ENCODE results near the gene NPB.

NPB gene

DNA sequence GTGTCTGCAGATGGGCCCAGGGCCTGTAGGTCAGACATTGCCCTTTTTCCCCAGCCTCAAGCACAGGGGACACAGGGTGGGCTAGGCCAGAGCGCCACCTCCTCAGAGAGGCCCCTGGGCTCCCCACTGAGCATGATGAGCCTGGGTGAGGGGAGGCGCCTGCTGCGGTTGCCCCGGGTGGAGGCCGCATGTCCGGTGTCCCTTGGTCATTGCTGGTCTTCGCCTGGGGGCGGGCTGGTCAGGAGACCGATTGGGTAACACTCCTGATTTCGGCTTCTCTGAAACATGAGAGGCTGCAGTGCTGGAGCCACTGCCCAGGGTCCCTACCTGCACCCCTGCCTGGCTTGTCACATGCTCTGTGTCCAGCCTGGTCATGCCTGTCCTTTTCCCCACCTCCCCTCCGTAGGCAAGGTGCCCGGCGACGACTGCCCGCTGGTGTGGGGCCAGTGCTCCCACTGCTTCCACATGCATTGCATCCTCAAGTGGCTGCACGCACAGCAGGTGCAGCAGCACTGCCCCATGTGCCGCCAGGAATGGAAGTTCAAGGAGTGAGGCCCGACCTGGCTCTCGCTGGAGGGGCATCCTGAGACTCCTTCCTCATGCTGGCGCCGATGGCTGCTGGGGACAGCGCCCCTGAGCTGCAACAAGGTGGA lies 2.4 kb upstream of the NPB start:
- DNase-seq, result no peak

DNA sequence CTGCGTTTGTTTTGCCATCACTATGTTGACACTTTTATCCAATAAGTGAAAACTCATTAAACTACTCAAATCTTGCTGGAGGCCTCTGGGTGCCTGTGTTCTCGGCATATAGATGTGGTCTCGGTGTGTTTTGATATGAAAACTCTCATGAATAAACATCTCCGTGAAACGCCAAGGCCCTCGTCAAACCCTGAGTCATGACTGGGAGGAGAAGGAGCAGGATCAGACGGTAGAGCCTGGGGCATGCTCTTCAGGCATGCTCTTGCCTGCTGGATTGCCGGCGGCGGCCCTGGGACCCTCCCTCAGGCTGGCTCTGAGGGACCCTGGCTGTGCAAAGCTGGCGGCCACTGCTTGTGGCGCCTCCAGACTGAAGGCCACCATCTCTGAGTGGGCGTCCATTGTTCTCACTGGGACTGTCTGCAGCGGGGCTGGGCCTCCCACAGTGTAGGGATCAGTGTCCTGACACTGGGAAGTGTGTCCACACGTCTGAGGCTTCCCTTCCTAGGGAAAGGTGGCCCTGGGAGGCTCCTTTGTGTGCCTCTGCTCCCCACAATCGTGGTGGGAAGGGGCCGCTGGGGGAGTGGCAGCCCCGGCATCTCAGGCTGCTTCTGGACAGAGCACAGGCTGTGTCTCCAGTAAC lies 1.7 kb upstream of the NPB start:
- DNase-seq, result no peak

DNA sequence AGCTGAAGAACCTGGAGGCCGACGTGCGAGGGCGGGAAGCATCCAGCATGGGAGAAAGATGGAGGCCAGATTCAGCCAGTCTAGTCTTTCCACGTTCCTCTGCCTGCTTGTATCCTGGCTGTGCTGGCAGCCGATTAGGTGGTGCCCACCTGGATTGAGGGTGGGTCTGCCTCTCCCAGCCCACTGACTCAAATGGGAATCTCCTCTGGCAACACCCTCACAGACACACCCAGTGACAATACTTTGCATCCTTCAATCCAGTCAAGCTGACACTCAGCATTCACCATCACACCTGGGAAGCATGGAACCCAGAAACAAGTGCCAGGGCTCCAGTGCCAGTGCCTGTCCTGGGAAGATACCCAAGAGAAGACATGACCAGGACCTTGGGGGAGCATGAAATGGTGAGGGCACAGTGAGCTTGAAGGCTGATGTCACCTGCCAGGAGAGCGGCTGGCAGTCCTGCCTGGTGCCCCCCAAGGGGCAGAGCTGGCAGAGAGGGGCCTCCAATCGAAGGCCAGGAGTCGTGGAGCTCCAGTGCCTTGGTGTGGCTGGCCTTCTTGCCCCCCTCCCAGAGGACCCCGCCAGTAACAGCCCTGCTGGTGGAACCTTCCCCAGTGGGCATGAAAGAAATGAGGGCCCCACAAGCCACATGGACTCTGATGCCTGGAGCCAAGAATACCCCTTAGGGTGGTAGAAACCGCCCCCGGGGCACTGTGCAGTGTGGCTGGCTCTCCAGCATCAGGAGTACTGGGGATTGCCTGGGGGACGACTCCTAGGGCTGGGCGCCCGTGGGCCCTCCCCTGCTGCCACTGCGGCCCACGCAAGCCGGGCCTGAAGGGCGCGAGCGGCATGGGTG lies 643 bp upstream of the NPB start:
- no peak for DNase-seq

DNA sequence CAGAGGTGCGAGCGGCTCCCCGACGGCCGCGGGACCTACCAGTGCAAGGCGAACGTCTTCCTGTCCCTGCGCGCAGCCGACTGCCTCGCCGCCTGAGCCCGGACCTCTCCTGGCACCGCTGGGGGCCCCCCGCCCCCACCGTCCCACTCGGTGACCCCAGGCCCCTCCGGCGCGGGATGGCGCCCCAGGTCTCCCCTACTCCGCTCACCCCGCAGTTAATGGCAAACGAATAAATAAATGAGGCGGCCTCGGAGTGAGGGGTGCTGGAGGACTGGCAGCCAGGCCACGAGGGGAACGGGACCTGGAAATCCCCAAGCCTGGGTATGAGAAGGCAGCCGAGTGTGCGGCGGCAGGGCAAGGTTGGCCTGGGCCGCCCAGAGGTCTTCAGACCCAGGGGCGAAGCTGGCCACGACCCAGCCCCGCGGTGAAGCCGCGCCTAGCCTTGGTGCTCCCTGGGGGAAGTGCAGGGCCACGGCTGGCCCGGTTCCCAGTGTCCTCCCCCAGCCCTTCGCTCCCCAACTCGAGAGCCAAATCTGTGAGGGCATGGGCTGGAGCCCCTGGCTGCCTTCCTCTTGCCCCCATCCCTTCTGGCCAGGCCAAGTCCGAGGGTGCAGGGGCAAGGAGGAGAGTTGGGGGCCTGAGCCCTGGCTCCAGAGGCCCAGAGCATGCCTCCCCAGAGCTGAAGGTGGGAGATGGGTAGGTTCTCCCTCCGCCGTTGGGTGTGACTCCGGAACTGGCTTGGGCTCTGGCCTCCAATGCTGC lies 796 bp downstream of the NPB start:
- no peak for DNase-seq

DNA sequence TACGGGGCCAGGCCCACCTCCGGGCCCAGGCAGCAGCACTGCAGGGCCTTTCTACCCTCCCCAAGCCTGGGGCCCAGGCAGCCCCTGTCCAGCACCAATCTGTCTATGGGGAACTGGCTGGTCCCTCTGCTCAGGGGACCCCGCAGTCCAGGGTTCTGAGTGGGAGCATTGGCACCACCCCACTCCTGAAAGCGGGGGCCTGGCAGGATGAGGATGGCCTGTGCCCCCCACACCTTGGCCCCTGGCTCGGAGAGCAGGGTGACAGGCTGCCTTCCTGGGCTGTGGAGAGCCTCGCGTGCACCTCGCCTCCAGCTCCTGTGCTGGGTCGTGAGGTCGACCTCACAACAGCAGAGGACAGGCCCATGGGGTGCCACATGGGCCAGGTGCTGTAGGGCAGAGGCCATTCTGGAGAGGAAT lies 1.4 kb downstream of the NPB start:
- DNase-seq, result no peak

DNA sequence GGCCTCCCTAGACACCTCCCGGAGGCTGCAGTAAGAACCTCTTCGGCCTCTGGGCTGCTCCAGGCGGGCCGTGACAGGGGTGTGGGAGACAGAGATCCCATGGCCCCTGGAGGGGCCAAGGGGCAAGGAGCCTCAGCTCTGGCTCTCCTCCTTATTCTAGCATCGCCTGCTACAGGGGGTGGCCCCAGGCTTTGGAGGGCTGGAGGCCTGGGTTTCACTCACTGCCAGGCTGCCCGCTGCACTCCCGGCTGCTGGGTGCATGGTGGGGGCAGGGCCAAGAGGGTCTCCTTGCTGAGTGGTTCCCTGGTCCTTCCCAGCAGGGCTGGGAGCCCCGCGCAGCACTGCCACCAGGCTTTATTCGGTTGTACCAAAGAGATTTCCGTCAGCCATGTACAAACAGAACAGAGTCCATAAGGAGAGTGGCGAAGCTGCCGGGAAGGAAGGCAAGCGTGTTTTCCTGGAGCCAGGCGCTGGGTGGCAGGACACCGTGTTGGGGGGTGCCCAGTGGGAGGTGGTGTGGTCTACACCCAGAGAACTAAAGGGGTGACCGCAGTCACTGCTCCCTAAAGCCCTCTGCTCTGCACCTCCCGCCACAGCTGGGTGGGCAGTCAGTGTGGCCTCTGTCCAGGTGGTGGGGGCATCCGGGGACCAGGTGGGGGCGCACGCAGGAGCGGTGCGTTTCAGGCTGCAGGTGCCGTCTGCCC lies 2.0 kb downstream of the NPB start:
- no peak for DNase-seq

DNA sequence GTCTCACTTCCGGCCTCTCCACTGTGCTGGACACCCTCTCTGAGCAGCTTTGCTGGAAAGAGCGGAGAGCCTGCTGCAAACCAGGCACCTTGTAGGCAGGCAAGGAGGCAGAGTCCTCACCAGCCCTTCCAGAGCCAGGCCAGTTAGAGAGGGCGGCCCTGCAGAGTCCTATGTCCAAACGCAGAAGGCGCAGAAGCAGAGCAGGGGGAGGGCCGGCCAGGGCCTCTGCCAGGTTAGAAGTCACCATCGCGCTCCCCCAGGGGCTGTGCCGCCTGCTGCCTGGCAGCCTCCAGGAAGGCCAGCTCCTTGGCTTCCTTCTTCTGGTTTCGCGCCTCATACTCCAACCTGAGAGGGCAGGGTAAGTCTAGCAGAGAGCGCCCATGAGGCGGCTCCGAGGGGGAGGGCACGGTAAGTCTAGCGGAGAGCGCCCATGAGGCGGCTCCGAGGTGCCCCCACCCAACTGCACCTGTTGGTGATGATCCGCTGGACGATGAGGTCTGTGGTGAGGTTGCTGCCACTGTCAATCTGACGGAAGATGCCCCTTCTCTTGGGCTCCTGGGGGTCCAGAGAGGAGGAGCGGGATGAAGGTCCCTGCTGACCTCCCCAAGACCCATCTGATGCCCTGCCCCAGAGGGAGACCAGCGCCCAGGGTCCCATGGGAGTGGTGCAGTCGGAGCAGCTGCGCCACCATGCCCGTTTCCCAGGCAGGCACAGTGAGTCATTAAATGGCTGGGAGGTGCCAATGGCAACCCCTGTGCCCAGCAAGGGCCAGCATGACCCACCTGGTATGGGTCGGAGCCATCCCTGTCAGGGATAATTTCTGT lies 2.8 kb downstream of the NPB start:
- no peak for DNase-seq

DNA sequence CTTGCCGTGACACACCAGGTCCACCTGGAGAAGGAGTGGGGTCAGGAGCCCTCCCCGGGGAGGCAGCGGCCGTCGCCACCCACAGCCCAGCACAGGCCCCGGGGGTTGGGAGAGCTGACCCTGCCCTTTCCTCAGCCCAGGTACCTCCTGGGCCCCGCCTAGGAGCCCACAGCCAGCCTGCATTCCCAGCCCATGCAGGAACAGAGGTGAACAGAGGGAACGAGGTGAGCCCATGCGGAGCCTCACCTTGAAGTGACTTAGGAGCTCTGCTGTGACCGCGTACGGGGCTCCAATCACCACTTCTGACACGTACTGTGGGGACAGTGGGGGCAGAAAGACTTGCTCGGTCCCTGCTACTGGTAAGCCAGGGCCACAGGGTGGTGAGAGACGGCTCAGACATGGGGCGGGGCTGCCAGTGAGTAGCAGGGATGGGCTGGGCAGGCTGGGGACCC lies 3.4 kb downstream of the NPB start:
- DNase-seq, result no peak

DNA sequence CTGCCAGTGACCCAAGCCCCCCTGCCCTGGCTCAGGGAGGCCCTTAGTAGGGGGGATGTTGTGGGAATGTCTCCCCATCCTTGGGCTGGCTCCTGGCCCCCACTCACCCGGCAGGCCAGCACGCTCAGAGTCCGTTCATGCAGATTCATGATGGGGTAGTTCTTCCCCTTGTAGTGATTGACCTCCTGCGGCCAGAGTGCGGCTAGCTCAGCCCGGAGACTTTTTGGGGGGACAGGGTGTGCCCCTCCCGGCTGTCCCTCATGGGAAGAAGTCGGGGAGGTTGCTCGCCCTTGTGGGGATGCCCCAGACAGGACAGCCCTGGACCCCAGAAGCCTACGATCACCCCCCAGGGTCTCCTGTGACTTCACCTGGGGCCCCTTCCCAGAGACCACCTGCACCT lies 4.0 kb downstream of the NPB start:
- no peak for DNase-seq

DNA sequence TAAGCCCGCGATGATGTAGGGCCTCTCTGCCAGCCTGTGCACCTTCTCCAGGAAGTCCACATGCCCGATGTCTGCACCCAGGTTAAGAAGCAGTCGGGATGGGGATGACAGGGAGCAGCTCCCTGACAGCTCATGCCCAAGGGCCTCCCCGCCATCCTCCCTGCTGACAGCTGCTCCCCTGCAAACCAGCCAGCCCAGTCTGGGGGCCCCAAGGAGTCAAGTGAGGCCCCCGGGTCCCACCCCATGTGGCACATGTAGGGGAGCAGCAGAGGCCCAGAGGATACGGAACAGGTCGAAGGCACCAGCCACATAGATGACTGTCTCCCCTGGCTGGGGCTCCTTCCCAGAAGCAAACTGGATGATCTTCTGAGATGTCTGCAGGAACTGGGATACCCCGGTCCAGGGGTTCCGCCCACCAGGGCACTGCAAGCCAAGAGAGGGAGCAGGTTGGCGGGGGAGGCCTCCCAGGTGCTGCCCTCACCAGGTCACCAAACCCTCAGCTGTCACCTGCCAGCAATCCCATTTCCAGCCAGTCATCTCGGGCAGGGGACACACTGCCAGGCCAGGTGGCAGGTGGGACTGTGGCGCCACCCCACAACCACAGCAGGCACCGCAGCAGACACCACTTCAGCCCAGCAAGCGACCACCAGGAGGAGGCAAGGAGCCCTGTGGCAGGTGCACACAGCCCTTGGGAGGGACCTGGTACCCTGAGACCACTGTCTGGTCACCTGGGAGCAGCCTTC lies 4.6 kb downstream of the NPB start:
- no peak for DNase-seq

DNA sequence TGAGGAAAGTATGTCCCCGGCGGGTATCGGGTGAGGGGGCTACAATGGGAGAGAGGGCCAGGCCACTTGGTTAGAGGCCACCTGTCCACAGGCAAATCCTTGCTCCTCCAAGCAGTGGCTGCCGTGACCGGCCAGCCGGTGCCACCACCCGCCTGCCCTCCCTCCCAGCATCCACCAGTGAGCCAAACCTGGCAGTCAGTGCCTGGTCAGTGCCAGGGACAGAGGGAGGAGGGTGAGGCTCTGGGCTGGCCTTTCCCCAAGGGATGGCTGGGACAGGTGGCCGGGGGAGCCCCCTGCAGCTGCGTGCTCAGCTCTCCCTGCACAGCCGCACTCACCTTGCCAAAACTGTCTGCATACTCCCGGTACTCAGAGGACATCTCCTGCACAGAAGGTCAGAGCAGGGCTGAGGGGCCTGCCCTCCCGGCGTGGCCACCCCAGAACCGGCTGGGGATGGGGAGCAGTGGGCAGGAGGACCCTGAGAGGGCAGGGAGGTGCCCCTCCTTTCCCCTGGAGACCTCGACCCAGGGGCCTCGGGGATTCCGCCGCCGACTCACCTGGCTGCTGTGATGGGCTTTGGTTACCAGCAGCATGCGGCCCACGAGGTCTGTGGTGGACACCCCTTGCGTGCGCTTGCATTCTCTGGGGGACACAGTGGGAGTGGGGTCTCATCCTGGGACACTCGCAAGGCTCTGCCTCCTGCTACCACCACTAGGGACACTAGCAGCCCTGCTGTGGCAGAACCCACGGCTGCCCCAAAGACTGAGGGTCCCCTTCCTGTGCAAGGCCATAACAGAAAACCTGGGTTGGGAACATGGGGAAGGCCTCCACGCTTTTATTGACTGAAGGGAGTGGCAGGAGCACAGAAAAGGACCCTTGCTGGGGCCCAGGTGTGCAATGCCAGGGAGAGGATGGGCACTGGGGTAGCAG lies 5.4 kb downstream of the NPB start:
- DNase-seq, result no peak

DNA sequence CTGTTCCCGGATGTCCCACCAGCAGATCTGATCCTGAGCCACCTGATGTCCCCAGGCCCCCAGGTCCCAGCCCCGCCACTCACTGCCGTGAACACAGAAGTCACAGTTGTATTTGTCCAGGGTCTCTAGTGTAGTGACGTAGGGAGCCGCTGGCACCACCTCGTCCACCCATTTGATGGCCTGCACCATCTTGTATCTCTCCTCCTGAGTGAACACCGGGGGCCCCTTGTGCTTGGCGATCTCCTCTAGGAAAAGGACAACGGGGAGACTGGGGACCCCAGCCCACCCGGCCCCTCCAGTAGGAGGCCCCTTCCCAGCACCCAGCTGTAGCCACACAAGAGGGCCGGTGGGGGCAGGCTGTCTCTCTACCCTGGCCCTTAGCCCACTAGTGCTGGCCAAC lies 6.8 kb downstream of the NPB start:
- no peak for DNase-seq

DNA sequence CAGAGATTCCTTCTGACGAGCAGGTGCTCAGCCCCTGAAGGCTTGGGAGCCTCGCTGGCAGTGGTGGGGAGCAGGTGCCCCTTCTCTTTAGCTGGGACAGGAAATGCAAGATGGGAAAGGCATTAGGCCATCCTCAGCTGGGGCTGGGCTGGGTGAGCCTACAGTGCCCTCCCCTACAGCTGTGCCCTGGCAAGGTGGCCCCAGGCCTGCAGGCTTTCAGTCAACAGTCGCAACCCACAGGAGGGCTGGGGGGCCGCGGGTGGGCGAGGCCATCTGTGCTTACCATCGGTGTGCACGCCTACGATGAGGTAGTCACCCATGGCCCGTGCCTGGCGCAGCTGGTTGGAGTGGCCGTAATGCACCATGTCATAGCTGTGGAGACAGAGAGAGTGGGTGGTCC lies 7.2 kb downstream of the NPB start:
- no peak for DNase-seq

DNA sequence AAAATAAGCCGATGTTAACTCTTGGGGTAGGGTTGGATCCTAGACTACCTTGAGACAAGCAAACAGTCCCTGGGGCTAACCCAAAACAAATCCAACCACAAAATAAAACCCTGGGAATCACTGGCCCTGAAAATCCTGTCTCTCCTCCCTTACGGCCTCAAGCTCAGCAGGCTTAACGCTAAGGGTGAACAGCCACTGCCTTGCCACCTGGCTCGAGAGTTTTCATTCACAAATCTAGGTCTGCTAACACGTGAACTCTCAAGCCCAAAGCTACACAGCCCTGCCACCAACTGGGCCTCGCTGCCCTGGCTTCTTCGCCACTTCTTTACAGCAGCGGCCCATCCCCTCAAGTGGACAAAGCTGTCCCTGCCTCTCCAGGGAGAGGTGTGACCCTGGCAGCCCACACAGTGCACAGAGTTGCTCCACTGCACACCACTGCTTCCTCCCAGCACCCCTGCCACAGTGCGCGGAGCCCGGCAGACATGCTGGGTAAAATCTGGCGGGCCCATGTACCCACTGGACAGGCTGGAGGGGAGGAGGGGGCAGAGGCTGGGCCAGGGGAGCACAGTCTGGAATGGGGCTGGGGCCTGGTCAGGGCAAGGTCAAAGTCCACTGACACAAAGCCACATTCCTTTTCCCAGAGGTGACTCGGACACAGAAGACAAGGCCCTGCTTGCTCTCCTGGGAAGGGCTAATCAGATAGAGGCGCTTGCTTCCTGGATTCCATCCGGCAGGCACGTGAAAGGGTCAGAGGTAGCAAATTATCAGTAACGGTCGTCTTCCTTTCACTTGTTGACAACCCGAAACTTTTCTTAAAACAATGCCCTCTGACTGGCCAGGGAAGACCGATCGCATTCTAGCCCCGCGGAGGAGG lies 8.2 kb downstream of the NPB start:
- DNase-seq, result no peak

DNA sequence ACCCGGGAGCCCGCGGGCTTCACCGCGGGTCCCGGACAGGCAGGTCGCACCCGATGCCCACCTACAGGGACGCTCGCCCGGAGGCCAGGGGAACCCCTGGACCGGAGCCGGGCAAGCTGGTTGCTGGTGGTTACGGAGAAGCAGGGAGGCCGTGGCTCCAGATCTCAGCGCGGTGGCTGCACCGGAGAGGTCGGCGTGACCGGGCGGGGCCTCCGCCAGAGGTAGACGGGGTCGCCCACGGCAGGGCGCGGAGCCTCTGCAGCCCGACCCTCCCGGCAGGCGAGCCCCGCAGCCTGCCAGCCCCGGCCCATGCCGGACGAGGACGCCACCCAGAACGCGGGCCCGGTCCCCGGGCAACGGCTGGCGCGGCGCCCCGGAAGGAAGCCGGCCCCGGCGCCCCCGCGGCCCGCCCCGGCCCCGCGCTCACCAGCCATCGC lies 8.8 kb downstream of the NPB start:
- DNase-seq, result no peak

DNA sequence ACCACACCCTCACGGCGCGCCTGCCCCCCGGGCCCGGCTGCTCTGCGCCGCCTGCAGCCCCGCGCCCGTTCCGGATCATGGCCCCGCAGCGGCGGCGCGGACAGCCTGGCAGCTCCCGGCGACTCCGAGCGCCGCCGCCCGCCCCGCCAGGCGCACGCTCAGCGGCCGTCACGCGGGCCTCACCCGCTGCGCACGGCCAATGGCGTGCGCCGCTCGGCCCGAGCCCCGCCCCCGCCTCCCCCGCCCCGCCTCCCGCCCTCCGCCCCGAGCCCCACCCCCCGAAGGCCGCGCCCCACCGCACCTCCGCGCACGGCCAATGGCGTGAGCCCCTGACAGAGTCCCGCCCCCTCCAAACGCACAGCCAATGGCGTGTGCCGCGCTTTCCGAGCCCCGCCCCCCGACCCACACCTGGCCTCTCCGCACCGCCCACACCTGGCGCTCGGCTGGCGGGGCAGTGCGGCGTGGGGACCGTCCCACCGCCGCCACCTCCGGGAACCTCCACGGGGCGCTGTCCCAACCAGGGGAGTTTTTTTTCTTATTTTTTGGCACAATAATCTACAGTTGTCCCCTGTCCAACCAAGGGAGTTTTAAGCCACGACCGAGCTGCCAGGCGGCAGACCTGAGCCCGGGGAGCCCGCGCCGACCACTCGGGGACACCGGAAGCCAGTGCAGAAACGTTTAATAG lies 9.4 kb downstream of the NPB start, which contains the start of gene PCYT2:
Gene PCYT2 (minus strand): TSS at position 123 of the 685 bp plus-strand sequence. CDS start 44 bp downstream, at position 79.
- DNase-seq, result peak; percentile 92

DNA sequence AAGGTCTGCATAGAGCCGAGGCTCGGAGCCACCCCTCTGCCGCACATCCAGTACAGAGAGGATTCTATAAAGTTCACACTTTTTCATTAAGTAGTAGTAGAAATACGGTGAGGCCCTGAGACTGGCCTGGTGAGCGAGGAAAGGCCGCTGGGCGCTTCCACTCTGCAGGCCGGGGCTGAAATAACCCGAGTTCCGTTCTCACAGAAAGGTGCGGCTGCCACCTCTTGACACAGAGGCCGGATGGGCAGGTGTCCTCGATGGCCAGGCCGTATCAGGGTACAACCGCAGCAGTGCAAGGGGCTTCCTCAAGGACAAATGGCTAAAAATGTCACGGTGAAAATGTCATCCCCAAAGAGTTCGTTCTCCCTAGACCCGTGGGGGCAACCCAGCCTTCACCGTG lies 9.9 kb downstream of the NPB start:
- DNase-seq, result no peak
